Mammary epithelial cell (primary cell): ENCODE data around the gene GBP3.
"Not testable (repeated sequence)": the region's sequence is repeated elsewhere in the genome, so short reads cannot be mapped to it uniquely, and the experiment has no call there.

Source experiments
- CTCF ChIP-seq, 2 donors: IDR thresholded peaks in 1 of 2; conservative IDR thresholded peaks in 1 of 2; 2 replicates each; pipeline ENCODE4 v1.5.1; 2011 to 2012; ENCODE audit warnings: inconsistent platforms in 2 of 2, low read length in 2 of 2, mild to moderate bottlenecking in 2 of 2, control low read depth in 1 of 2, low read depth in 1 of 2; ENCODE audit not compliant: insufficient read depth in 1 of 2; ENCODE audit errors: extremely low read depth in 1 of 2
- EZH2 ChIP-seq: IDR thresholded peaks from 2 replicates; pipeline ENCODE4 v1.6.1; 2012; ENCODE audit warnings: low read length, inconsistent platforms, borderline replicate concordance

- TF ChIP-seq CTCF (conservative IDR thresholded peaks at IDR 0.05 in 1 of 2, IDR thresholded peaks at IDR 0.05 in 1 of 2; ENCODE audit: extremely low read depth in 1 of 2, insufficient read depth in 1 of 2, low read depth in 1 of 2, low read length in 2 of 2); EZH2: not testable (repeated sequence)
Measured at GRCh38 chr1:89029051-89029450, 6.4 kb upstream of the GBP3 start.
